Measurements from ENCODE around the gene ACSF2.

DNA sequence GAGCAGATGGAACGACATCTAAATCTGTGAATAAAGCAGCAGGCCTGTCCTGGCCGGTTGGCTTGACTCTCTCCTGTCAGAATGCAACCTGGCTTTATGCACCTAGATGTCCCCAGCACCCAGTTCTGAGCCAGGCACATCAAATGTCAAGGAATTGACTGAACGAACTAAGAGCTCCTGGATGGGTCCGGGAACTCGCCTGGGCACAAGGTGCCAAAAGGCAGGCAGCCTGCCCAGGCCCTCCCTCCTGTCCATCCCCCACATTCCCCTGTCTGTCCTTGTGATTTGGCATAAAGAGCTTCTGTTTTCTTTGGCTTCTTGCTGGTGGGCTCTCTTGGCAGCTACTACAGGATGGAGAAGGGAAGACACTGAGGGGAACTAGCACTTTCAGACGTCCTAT, 48.5 kb downstream of the ACSF2 start:
- TF ChIP-seq POLR2A (IDR thresholded peaks at IDR 0.05) (no peak), POLR2AphosphoS5 (IDR thresholded peaks at IDR 0.05) (no peak)
- TF ChIP-seq, protein P1, sequence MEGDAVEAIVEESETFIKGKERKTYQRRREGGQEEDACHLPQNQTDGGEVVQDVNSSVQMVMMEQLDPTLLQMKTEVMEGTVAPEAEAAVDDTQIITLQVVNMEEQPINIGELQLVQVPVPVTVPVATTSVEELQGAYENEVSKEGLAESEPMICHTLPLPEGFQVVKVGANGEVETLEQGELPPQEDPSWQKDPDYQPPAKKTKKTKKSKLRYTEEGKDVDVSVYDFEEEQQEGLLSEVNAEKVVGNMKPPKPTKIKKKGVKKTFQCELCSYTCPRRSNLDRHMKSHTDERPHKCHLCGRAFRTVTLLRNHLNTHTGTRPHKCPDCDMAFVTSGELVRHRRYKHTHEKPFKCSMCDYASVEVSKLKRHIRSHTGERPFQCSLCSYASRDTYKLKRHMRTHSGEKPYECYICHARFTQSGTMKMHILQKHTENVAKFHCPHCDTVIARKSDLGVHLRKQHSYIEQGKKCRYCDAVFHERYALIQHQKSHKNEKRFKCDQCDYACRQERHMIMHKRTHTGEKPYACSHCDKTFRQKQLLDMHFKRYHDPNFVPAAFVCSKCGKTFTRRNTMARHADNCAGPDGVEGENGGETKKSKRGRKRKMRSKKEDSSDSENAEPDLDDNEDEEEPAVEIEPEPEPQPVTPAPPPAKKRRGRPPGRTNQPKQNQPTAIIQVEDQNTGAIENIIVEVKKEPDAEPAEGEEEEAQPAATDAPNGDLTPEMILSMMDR (IDR thresholded peaks at IDR 0.05) = no peak
